KMS-11 (cell line): ENCODE data around the gene BMAL1.

Experiments used
- H2AFZ ChIP-seq: fragments of 200-600 bp; sonication (generic); 2 replicates; pipeline ENCODE4 v1.6.1; 2016; ENCODE audit warnings: antibody characterized with exemption, mixed run types, low read depth
- H3K27ac ChIP-seq: fragments of 200-600 bp; sonication (generic); 2 replicates; pipeline ENCODE4 v1.6.1; 2016; ENCODE audit warnings: mild to moderate bottlenecking, mixed run types
- H3K27me3 ChIP-seq: fragments of 200-600 bp; sonication (generic); 2 replicates; pipeline ENCODE4 v1.6.1; 2017; ENCODE audit warnings: mild to moderate bottlenecking, low read depth, mixed run types, moderate library complexity; ENCODE audit not compliant: insufficient read depth
- H3K36me3 ChIP-seq: fragments of 200-600 bp; sonication (generic); 2 replicates; pipeline ENCODE4 v1.6.1; 2017; ENCODE audit warnings: mild to moderate bottlenecking, mixed run types; ENCODE audit not compliant: insufficient read depth
- H3K4me1 ChIP-seq: fragments of 200-600 bp; sonication (generic); 2 replicates; pipeline ENCODE4 v1.6.1; 2016; ENCODE audit warnings: mild to moderate bottlenecking, low read depth, mixed run types; ENCODE audit not compliant: poor library complexity, severe bottlenecking
- H3K4me2 ChIP-seq: fragments of 200-600 bp; sonication (generic); 2 replicates; pipeline ENCODE4 v1.7.0; 2016; ENCODE audit warnings: mild to moderate bottlenecking, mixed run types
- H3K4me3 ChIP-seq: fragments of 200-600 bp; sonication (generic); IDR thresholded peaks from 2 replicates; pipeline ENCODE4 v1.6.1; 2017; ENCODE audit warnings: low read depth, low read length, mixed read lengths; ENCODE audit not compliant: insufficient read depth
- H3K79me2 ChIP-seq: fragments of 200-600 bp; sonication (generic); 2 replicates; pipeline ENCODE4 v1.6.1; 2016; ENCODE audit warnings: low read depth, mixed run types; ENCODE audit not compliant: insufficient read depth
- H3K9ac ChIP-seq: fragments of 200-600 bp; sonication (generic); 2 replicates; pipeline ENCODE4 v1.6.1; 2016; ENCODE audit warnings: mild to moderate bottlenecking, mixed run types
- H4K20me1 ChIP-seq: fragments of 200-600 bp; sonication (generic); 2 replicates; pipeline ENCODE4 v1.6.1; 2016; ENCODE audit warnings: mild to moderate bottlenecking, mixed run types; ENCODE audit not compliant: insufficient read depth
- CTCF ChIP-seq: fragments of 200-600 bp; sonication (generic); conservative IDR thresholded peaks from 2 replicates; pipeline ENCODE4 v1.6.1; 2017; ENCODE audit warnings: low read depth, mild to moderate bottlenecking, antibody characterized with exemption, low read length, moderate library complexity, mixed read lengths

BMAL1 gene

GRCh38 chr11:13346470-13346869 lies 68.9 kb downstream of the BMAL1 start:
- TF ChIP-seq CTCF = no peak
- H3K27ac ChIP-seq = no peak overlapping the region
- H3K36me3 ChIP-seq = no peaks in the 10 kb centered on the region; the same call in 1 of the 2 replicates
- no peak overlapping the region for H3K4me2 ChIP-seq
- no peaks in the 10 kb centered on the region for H3K4me1 ChIP-seq
- no peak overlapping the region for H3K9ac ChIP-seq
- H4K20me1 ChIP-seq = peaks cover 5% of the 10 kb centered on the region; the same call in 1 of the 2 replicates
- H3K27me3 ChIP-seq = no peaks in the 10 kb centered on the region
- H2AFZ ChIP-seq = no peak overlapping the region
- H3K4me3 ChIP-seq = no peak overlapping the region
- H3K79me2 ChIP-seq = no peaks in the 10 kb centered on the region; the same call in none of the 2 replicates

- H2AFZ ChIP-seq = no peak overlapping the region
- H4K20me1 ChIP-seq = peaks cover 5% of the 10 kb centered on the region; the same call in 1 of the 2 replicates
- no peaks in the 10 kb centered on the region; the same call in 1 of the 2 replicates for H3K36me3 ChIP-seq
- H3K4me1 ChIP-seq = no peaks in the 10 kb centered on the region
- no peak overlapping the region for H3K4me3 ChIP-seq
- TF ChIP-seq CTCF = no peak
- H3K79me2 ChIP-seq = no peaks in the 10 kb centered on the region; the same call in none of the 2 replicates
- no peaks in the 10 kb centered on the region for H3K27me3 ChIP-seq
- H3K27ac ChIP-seq = no peak overlapping the region
- no peak overlapping the region for H3K4me2 ChIP-seq
- no peak overlapping the region for H3K9ac ChIP-seq
Observed at GRCh38 chr11:13347901-13348300, 70.3 kb downstream of the BMAL1 start.

DNA sequence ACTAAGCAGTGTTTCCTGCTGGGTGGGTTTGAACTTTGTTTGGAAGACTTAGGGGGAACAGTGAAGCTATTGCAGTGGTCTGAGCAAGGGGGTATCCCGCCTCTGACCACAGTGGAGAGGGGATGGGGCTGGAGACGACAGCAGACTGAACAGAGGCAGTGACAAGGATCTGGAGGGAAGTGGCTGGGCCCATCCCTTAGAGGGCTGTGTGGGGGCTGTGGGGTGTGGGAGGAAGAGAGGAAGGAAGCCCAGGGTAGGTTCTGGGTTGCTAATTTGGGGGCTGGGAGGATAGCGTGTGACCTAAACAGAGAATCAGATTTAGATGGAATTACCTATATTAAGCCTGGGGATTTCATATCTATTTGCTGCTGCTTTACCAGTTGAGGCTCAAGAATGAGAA lies 70.7 kb downstream of the BMAL1 start:
- H4K20me1 ChIP-seq = peaks cover 5% of the 10 kb centered on the region; the same call in 1 of the 2 replicates
- no peak overlapping the region for H3K4me2 ChIP-seq
- TF ChIP-seq CTCF = no peak
- H2AFZ ChIP-seq = no peak overlapping the region
- H3K9ac ChIP-seq = no peak overlapping the region
- H3K4me1 ChIP-seq = no peaks in the 10 kb centered on the region
- H3K4me3 ChIP-seq = no peak overlapping the region
- no peaks in the 10 kb centered on the region for H3K27me3 ChIP-seq
- H3K27ac ChIP-seq = no peak overlapping the region
- H3K36me3 ChIP-seq = no peaks in the 10 kb centered on the region; the same call in 1 of the 2 replicates
- no peaks in the 10 kb centered on the region; the same call in none of the 2 replicates for H3K79me2 ChIP-seq

DNA sequence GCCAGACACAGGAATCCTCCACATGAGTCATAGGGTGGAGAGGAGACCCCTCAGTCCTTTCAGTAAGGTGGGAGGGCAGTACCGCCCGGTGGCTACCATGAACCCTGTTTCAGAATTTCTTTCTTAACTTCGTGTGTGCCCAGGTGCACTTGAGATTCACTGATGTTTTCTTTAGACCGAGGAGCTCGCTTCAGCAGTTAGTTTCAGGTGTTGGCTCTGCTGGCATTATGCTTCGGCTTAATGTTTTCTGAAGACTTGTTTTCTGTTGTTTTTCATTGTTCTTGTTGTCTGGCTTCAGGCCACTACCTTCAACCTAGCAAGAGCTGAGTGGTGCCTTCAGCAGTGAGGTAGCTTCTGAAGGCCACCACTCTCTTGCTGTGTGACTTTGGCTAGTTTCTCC lies 71.5 kb downstream of the BMAL1 start:
- Histone ChIP-seq H3K4me2 (no peak overlapping the region), H3K4me3 (no peak overlapping the region), H3K79me2 (no peaks in the 10 kb centered on the region; the same call in none of the 2 replicates), H3K27ac (no peak overlapping the region), H3K27me3 (no peaks in the 10 kb centered on the region), H4K20me1 (peaks cover 5% of the 10 kb centered on the region; the same call in 1 of the 2 replicates), H3K36me3 (no peaks in the 10 kb centered on the region; the same call in 1 of the 2 replicates), H3K9ac (no peak overlapping the region), H2AFZ (no peak overlapping the region), H3K4me1 (no peaks in the 10 kb centered on the region)
- TF ChIP-seq CTCF = no peak
